A549 (cell line): Measurements from ENCODE around the gene PSMC3. TPM values are rescaled to one million over a fixed set of nuclear protein-coding genes. Genes with fewer than 3 reads are reported as not detected.

Experiments
- ATAC-seq, 2 experiments: fragments of 200-7000 bp in 1 of 2; fragments of >200 bp in 1 of 2; cut with Nextera tagmentation in 1 of 2; cut with Tn5 transposase in 1 of 2; 3 replicates each; pipeline versions ENCODE4 v1.8.0 to v1.9.1; 2018 to 2020; ENCODE audit warnings: mild to moderate bottlenecking in 1 of 2, moderate library complexity in 1 of 2
- CTCF ChIA-PET: fragments of 300-600 bp; sonication (Branson Sonifier 250); formaldehyde crosslinking; extraction: SDS; loops from one replicate; lab custom pipeline; 2021; ENCODE audit warnings: antibody characterized with exemption, inconsistent platforms; lab: Yijun Ruan, JAX
- POLR2A ChIA-PET: fragments of 350-600 bp; formaldehyde crosslinking; extraction: SDS; loops from one replicate; lab custom pipeline; 2021; ENCODE audit warnings: antibody characterized with exemption, inconsistent platforms; lab: Yijun Ruan, JAX
- DNase-seq, 2 experiments: peaks; one replicate each; pipeline versions ENCODE4 v3.0.0 to v3.0.0-alpha.2; 2011 to 2016; ENCODE audit warnings: low read depth in 1 of 2, low spot score in 1 of 2
- FAIRE-seq: peaks from 2 replicates; lab custom pipeline; 2011; peaks lifted over from hg19 to GRCh38; lab: Jason Lieb, UNC
- H3K27ac ChIP-seq, 2 experiments: fragments of >200 bp; sonication (Bioruptor Twin); formaldehyde crosslinking; 3 replicates each; pipeline ENCODE4 v1.5.1; 2016 to 2017
- H3K4me1 ChIP-seq: fragments of >200 bp; sonication (Bioruptor Twin); formaldehyde crosslinking; 3 replicates; pipeline ENCODE4 v1.6.1; 2016
- H3K4me2 ChIP-seq: fragments of >200 bp; sonication (Bioruptor Twin); formaldehyde crosslinking; 3 replicates; pipeline ENCODE4 v1.6.1; 2016
- H3K4me3 ChIP-seq: fragments of >200 bp; sonication (Bioruptor Twin); formaldehyde crosslinking; 3 replicates; pipeline ENCODE4 v1.5.1; 2016
- H3K9me3 ChIP-seq: fragments of >200 bp; sonication (Bioruptor Twin); formaldehyde crosslinking; 3 replicates; pipeline ENCODE4 v1.6.1; 2016
- EP300 ChIP-seq, 2 experiments: fragments of >200 bp; sonication (Bioruptor Twin); formaldehyde crosslinking; IDR thresholded peaks; 2 replicates in 1 of 2; 3 replicates in 1 of 2; pipeline ENCODE4 v1.6.1; 2016 to 2017
- ESRRA ChIP-seq: fragments of 150-350 bp; IDR thresholded peaks from 2 replicates; pipeline ENCODE4 v1.6.1; 2014; ENCODE audit warnings: mild to moderate bottlenecking, low read length, borderline replicate concordance
- HOXA7 ChIP-seq: fragments of 250-450 bp; sonication (Bioruptor Pico); IDR thresholded peaks from 2 replicates; pipeline ENCODE4 v1.5.0; 2020; ENCODE audit warnings: mild to moderate bottlenecking, moderate library complexity
- KDM1A ChIP-seq: fragments of 200-600 bp; sonication (generic); IDR thresholded peaks from 2 replicates; pipeline ENCODE4 v1.6.1; 2016; ENCODE audit warnings: low read depth, mild to moderate bottlenecking
- KDM5A ChIP-seq: fragments of 200-600 bp; sonication (generic); IDR thresholded peaks from 2 replicates; pipeline ENCODE4 v1.6.1; 2016; ENCODE audit warnings: antibody characterized with exemption, mild to moderate bottlenecking
- NPAS2 ChIP-seq: fragments of 250-450 bp; sonication (Bioruptor Pico); IDR thresholded peaks from 2 replicates; pipeline ENCODE4 v1.8.0; 2022; ENCODE audit warnings: mild to moderate bottlenecking, moderate library complexity, borderline replicate concordance
- POLR2AphosphoS2 ChIP-seq: conservative IDR thresholded peaks from 2 replicates; pipeline ENCODE4 v1.6.1; 2012; ENCODE audit warnings: low read length, improper control_type of control experiment, inconsistent platforms
- TP53 ChIP-seq: fragments of 250-450 bp; sonication (Bioruptor Pico); IDR thresholded peaks from 2 replicates; pipeline ENCODE4 v1.5.0; 2021; ENCODE audit warnings: mild to moderate bottlenecking, moderate library complexity
- ZFP36 ChIP-seq: fragments of 450-650 bp; IDR thresholded peaks from 2 replicates; pipeline ENCODE4 v1.6.1; 2014; ENCODE audit warnings: borderline replicate concordance; ENCODE audit not compliant: partially characterized antibody
- WGBS: methylation state at CpG from one replicate; pipeline ENCODE4 v1.1.6; 2017; ENCODE audit errors: missing lambda C conversion rate; 5-methylcytosine and 5-hydroxymethylcytosine counted together
- polyA plus RNA-seq, 4 experiments: library from polyadenylated mRNA; depleted of rRNA in 3 of 4; stranded (reverse); fragments of >200 nt; fragmentation: RNase III in 1 of 4; extraction: RNeasy Plus Mini Kit Qiagen cat#74134 plus additional on column Dnase treatment in 1 of 4; gene quantifications; 2 replicates in 3 of 4; 3 replicates in 1 of 4; pipeline ENCODE4 v1.2.3, GENCODE V29; 2011 to 2017
- TF ChIP-seq, protein P1 (sequence below): fragments of >200 bp; sonication (Bioruptor Twin); formaldehyde crosslinking; IDR thresholded peaks from 3 replicates; pipeline ENCODE4 v1.5.1; 2016
- TF ChIP-seq, protein P2 (sequence below): fragments of 200-600 bp; sonication (generic); IDR thresholded peaks from 2 replicates; pipeline ENCODE4 v1.6.1; 2016; ENCODE audit warnings: antibody characterized with exemption, mild to moderate bottlenecking, moderate library complexity

PSMC3 gene
- polyA plus RNA-seq, 2 of the 4 experiments (the other 2 are of a cell fraction): 283 to 383 TPM

DNA sequence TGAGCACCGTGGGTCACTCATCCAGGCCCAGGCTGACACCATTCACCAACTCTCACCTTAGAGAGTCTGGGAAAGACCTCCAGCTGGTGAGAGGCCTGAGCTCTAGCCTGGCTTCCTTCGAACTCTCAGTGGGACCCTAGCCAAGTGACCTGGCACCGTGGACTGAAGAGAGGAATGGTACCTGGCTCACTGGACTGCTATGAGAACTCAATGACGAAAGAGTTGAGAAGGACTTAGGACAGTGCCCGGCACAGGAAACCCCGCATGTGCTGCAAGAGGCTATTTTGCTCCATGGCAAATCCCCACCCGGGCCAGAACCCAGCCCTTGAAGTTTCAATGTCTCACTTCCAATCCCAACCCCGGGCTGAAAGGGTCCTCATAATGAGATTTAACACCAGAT is 23.3 kb upstream of the PSMC3 start:
- no peak overlapping the region for H3K27ac ChIP-seq
- no peaks in the 10 kb centered on the region for H3K9me3 ChIP-seq
- H3K4me2 ChIP-seq: no peak overlapping the region
- no peak overlapping the region for H3K4me3 ChIP-seq
- 77% methylated on average over 8 of the region's 8 CpGs for WGBS
- ChIA-PET POLR2A (no interaction called here), CTCF (interaction anchor here (0.7 to 1.6 kb wide), 3 partner anchors 22 to 79 kb away, joined by 3 to 4 read pairs (median 4); no protein-coding TSS in a partner anchor)
- no peak for DNase-seq
- H3K4me1 ChIP-seq: no peaks in the 10 kb centered on the region
- TF ChIP-seq ZFP36 (no peak), POLR2AphosphoS2 (no peak), TP53 (CRISPR knock-in tag) (no peak), NPAS2 (CRISPR knock-in tag) (no peak)
- TF ChIP-seq, protein P1, sequence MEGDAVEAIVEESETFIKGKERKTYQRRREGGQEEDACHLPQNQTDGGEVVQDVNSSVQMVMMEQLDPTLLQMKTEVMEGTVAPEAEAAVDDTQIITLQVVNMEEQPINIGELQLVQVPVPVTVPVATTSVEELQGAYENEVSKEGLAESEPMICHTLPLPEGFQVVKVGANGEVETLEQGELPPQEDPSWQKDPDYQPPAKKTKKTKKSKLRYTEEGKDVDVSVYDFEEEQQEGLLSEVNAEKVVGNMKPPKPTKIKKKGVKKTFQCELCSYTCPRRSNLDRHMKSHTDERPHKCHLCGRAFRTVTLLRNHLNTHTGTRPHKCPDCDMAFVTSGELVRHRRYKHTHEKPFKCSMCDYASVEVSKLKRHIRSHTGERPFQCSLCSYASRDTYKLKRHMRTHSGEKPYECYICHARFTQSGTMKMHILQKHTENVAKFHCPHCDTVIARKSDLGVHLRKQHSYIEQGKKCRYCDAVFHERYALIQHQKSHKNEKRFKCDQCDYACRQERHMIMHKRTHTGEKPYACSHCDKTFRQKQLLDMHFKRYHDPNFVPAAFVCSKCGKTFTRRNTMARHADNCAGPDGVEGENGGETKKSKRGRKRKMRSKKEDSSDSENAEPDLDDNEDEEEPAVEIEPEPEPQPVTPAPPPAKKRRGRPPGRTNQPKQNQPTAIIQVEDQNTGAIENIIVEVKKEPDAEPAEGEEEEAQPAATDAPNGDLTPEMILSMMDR: no peak
- TF ChIP-seq, protein P2, sequence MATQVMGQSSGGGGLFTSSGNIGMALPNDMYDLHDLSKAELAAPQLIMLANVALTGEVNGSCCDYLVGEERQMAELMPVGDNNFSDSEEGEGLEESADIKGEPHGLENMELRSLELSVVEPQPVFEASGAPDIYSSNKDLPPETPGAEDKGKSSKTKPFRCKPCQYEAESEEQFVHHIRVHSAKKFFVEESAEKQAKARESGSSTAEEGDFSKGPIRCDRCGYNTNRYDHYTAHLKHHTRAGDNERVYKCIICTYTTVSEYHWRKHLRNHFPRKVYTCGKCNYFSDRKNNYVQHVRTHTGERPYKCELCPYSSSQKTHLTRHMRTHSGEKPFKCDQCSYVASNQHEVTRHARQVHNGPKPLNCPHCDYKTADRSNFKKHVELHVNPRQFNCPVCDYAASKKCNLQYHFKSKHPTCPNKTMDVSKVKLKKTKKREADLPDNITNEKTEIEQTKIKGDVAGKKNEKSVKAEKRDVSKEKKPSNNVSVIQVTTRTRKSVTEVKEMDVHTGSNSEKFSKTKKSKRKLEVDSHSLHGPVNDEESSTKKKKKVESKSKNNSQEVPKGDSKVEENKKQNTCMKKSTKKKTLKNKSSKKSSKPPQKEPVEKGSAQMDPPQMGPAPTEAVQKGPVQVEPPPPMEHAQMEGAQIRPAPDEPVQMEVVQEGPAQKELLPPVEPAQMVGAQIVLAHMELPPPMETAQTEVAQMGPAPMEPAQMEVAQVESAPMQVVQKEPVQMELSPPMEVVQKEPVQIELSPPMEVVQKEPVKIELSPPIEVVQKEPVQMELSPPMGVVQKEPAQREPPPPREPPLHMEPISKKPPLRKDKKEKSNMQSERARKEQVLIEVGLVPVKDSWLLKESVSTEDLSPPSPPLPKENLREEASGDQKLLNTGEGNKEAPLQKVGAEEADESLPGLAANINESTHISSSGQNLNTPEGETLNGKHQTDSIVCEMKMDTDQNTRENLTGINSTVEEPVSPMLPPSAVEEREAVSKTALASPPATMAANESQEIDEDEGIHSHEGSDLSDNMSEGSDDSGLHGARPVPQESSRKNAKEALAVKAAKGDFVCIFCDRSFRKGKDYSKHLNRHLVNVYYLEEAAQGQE: no peak
- no peak for ATAC-seq
- no peak for FAIRE-seq

DNA sequence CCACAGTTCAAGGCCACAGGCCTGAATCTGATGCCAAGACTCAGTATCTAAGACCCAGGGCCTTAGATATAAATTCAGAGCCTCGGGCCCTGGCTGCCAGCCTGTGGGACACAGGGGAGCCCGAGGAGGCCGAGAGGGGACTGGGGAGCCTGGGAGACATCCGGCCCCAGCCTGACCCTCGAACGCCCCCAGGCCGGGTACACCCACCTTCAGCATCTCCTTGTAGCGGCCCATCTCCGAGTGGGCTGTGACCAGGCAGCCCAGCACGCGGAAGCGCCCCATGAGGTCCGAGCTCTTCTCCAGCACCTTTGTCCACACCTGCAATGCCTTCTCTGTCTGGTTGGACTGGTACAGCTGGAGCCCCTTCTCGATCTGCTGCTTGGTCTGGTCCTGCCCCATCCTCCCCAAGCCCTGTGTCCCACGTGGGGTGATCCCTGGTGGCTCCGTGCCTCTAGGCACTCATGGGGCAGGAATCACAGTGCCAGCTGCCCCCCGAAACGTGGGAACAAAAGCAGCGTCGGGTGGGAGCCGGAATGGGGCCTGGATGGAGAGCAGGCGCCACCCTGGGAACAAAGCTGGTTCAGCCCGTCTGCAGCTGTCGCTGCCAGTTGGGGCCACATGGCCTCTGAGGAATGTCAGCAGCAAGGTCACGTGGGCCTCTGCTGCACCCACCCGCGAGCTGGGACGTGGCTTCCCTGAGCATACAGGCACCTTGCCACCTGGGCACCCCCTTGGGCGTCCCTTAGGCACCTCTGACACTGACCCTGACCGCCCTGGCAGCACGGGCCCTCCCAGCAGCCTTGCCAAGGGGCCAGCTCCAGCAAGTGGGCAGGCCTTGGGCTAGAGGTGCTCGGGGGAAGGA is 22.6 kb upstream of the PSMC3 start, which contains the start of gene RAPSN:
Gene RAPSN, minus strand, starts transcription at position 571 of the 862 bp plus-strand sequence. Its CDS starts 172 bp downstream, at position 399.
- no peaks in the 10 kb centered on the region for H3K4me1 ChIP-seq
- ChIA-PET POLR2A (no interaction called here), CTCF (interaction anchor here (1.5 to 1.6 kb wide), 2 partner anchors 41 to 75 kb away, joined by 4 read pairs; partner anchors contain the start of gene SLC39A13)
- no peak for FAIRE-seq
- H3K9me3 ChIP-seq: no peaks in the 10 kb centered on the region
- H3K27ac ChIP-seq: no peak within 1 kb of the TSS
- H3K4me2 ChIP-seq: no peak within 1 kb of the TSS
- WGBS: 88% methylated on average over 25 of the region's 32 CpGs
- no peak for TF ChIP-seq KDM5A
- no peak for TF ChIP-seq HOXA7
- no peak for TF ChIP-seq ESRRA
- TF ChIP-seq, protein P2: no peak
- TF ChIP-seq EP300 (IDR thresholded peaks at IDR 0.05): no peak
- TF ChIP-seq KDM1A: no peak
- DNase-seq: no peak
- no peak within 1 kb of the TSS for H3K4me3 ChIP-seq
- ATAC-seq: peak; percentile 14 to 26; a peak in 3 of 6 replicates
